K562 (cell line): ENCODE measurements around the gene ASCL3. TPM values are rescaled to one million over a fixed set of nuclear protein-coding genes. Genes with fewer than 3 reads are reported as not detected.

ENCODE experiments used
- CBFA2T3 ChIP-seq: fragments of 450-650 bp; IDR thresholded peaks from 2 replicates; pipeline ENCODE4 v1.6.1; 2017
- CBX1 ChIP-seq: sonication (generic); IDR thresholded peaks from 2 replicates; pipeline ENCODE4 v1.6.1; 2016; ENCODE audit warnings: antibody characterized with exemption, low read depth, mild to moderate bottlenecking
- DNMT1 ChIP-seq: fragments of 450-650 bp; IDR thresholded peaks from 2 replicates; pipeline ENCODE4 v1.6.1; 2016; ENCODE audit warnings: antibody characterized with exemption, mild to moderate bottlenecking
- EHMT2 ChIP-seq: fragments of 450-650 bp; IDR thresholded peaks from 2 replicates; pipeline ENCODE4 v1.6.1; 2018; ENCODE audit warnings: antibody characterized with exemption
- ELF1 ChIP-seq: fragments of 200-800 bp; sonication (Bioruptor generic); IDR thresholded peaks from 2 replicates; pipeline ENCODE4 v1.6.1; 2016; ENCODE audit warnings: missing genetic modification characterization, missing compliant biosample characterization
- HDAC3 ChIP-seq: fragments of 450-650 bp; IDR thresholded peaks from 2 replicates; pipeline ENCODE4 v1.6.1; 2018; ENCODE audit warnings: borderline replicate concordance, mild to moderate bottlenecking, moderate library complexity; ENCODE audit not compliant: partially characterized antibody
- MTF1 ChIP-seq: fragments of 250-450 bp; sonication (Bioruptor Pico); IDR thresholded peaks from 2 replicates; pipeline ENCODE4 v1.9.0; 2021; ENCODE audit warnings: moderate library complexity, mild to moderate bottlenecking, inconsistent platforms, borderline replicate concordance
- NKRF ChIP-seq: fragments of 450-650 bp; IDR thresholded peaks from 2 replicates; pipeline ENCODE4 v1.6.1; 2016; ENCODE audit warnings: borderline replicate concordance
- PHB ChIP-seq: fragments of 250-450 bp; sonication (Bioruptor Pico); IDR thresholded peaks from 2 replicates; pipeline ENCODE4 v1.5.0; 2021
- RCOR1 ChIP-seq, 2 experiments: IDR thresholded peaks; 2 replicates each; pipeline ENCODE4 v1.6.1; 2012; ENCODE audit warnings: low read depth in 2 of 2, low read length in 2 of 2, borderline replicate concordance in 1 of 2, improper control_type of control experiment in 1 of 2
- RFX7 ChIP-seq: fragments of 250-450 bp; sonication (Bioruptor Pico); IDR thresholded peaks from 2 replicates; pipeline ENCODE4 v1.5.1; 2021; ENCODE audit warnings: mild to moderate bottlenecking
- SMAD2 ChIP-seq: fragments of 150-350 bp; IDR thresholded peaks from 2 replicates; pipeline ENCODE4 v1.6.1; 2014; ENCODE audit warnings: low read depth, mild to moderate bottlenecking, low read length
- SRSF7 ChIP-seq: fragments of 200-400 bp; formaldehyde crosslinking; optimal IDR thresholded peaks from 2 replicates; pipeline ENCODE3; 2017; ENCODE audit warnings: mild to moderate bottlenecking, low read depth, low read length
- TFE3 ChIP-seq: fragments of 450-650 bp; formaldehyde crosslinking; IDR thresholded peaks from 2 replicates; pipeline ENCODE4 v1.4.0; 2020; ENCODE audit warnings: mild to moderate bottlenecking, mixed read lengths
- ZNF212 ChIP-seq: fragments of 450-650 bp; formaldehyde crosslinking; IDR thresholded peaks from 2 replicates; pipeline ENCODE4 v1.4.0; 2020; ENCODE audit warnings: mild to moderate bottlenecking
- polyA plus RNA-seq, 8 experiments: library from polyadenylated mRNA; depleted of rRNA in 4 of 8; stranded (reverse) in 5 of 8; unstranded in 3 of 8; fragments of >200 nt; fragmentation: Nextera tagmentation in 2 of 8; fragmentation: Illumina TruSeq in 1 of 8; extraction: Ambion mirVana in 2 of 8; extraction: Trizol in 1 of 8; gene quantifications; 2 replicates each; pipeline versions ENCODE4 v1.2.1 to v1.2.3, GENCODE V29; 2011 to 2014; ENCODE audit warnings: inconsistent platforms in 1 of 8, missing spikeins in 1 of 8
- total RNA-seq, 7 experiments: library from RNA; depleted of rRNA in 6 of 7; stranded (reverse); fragments of >200 nt in 6 of 7; fragmentation: Illumina TruSeq in 2 of 7; extraction: Trizol in 2 of 7; gene quantifications; 2 replicates each; pipeline versions ENCODE4 v1.2.1 to v1.2.3, GENCODE V29; 2011 to 2021; ENCODE audit warnings: low replicate concordance in 1 of 7

Gene ASCL3
- total and polyA plus RNA-seq, 9 of the 15 experiments (the other 6 are each of a cell fraction or from before 2014, with no cell fraction given) = not detected

- TF ChIP-seq MTF1 (CRISPR knock-in tag) = no peak
- no peak for TF ChIP-seq ZNF212 (CRISPR knock-in tag)
- no peak for TF ChIP-seq SRSF7
- TF ChIP-seq DNMT1 = no peak
- TF ChIP-seq CBFA2T3 = 0 out of 2 replicates have a peak, but pooled peaks have one; percentile 6
- TF ChIP-seq SMAD2 = no peak
- TF ChIP-seq RCOR1 (IDR thresholded peaks at IDR 0.05; ENCODE audit: borderline replicate concordance in 1 of 2, low read depth in 2 of 2, low read length in 2 of 2) = no peak
- no peak for TF ChIP-seq RFX7 (CRISPR knock-in tag)
- TF ChIP-seq HDAC3 = no peak
- TF ChIP-seq TFE3 (CRISPR knock-in tag) = no peak
- TF ChIP-seq CBX1 = no peak
- 0 out of 2 replicates have a peak, but pooled peaks have one; percentile 42 for TF ChIP-seq EHMT2
- 0 out of 2 replicates have a peak, but pooled peaks have one; percentile 25 for TF ChIP-seq ELF1 (tag)
- TF ChIP-seq NKRF = no peak
- TF ChIP-seq PHB (CRISPR knock-in tag) = no peak
Measured at GRCh38 chr11:8941341-8942103, 1.3 kb downstream of the ASCL3 start (continued).
